Type B pancreatic cell (in vitro differentiated cells): ENCODE results near the gene NPC1L1. TPM values are rescaled to one million over a fixed set of nuclear protein-coding genes. Genes with fewer than 3 reads are reported as not detected.

Source experiments
- DNase-seq: peaks from one replicate; pipeline ENCODE4 v3.0.0; 2021; ENCODE audit warnings: mixed read lengths; ENCODE audit not compliant: unreplicated experiment; ENCODE audit errors: extremely low spot score
- H3K27ac Mint-ChIP-seq: 2 replicates; pipeline ENCODE4 v1.8.0; 2021; ENCODE audit warnings: mild to moderate bottlenecking, mixed read lengths
- H3K27me3 Mint-ChIP-seq: 2 replicates; pipeline ENCODE4 v1.8.0; 2021; ENCODE audit warnings: mixed read lengths
- H3K36me3 Mint-ChIP-seq: 2 replicates; pipeline ENCODE4 v1.8.0; 2021; ENCODE audit warnings: mixed read lengths
- H3K4me1 Mint-ChIP-seq: one replicate; pipeline ENCODE4 v1.8.0; 2021; ENCODE audit warnings: mixed read lengths; ENCODE audit not compliant: unreplicated experiment
- H3K4me3 Mint-ChIP-seq: 2 replicates; pipeline ENCODE4 v1.8.0; 2021; ENCODE audit warnings: mild to moderate bottlenecking, mixed read lengths
- H3K9me3 Mint-ChIP-seq: 2 replicates; pipeline ENCODE4 v1.8.0; 2021; ENCODE audit warnings: mixed read lengths
- total RNA-seq: library from RNA; stranded (reverse); gene quantifications from 2 replicates; pipeline ENCODE4 v1.2.1, GENCODE V29; 2021; ENCODE audit warnings: low replicate concordance
- TF ChIP-seq, protein P1 (sequence below): fragments of 200-600 bp; sonication (generic); conservative IDR thresholded peaks from 2 replicates; pipeline ENCODE4 v1.5.0; 2021; ENCODE audit warnings: antibody characterized with exemption, mild to moderate bottlenecking

NPC1L1 gene
- total RNA-seq, 1 donor from 2014 or later = 8.8 TPM

DNA sequence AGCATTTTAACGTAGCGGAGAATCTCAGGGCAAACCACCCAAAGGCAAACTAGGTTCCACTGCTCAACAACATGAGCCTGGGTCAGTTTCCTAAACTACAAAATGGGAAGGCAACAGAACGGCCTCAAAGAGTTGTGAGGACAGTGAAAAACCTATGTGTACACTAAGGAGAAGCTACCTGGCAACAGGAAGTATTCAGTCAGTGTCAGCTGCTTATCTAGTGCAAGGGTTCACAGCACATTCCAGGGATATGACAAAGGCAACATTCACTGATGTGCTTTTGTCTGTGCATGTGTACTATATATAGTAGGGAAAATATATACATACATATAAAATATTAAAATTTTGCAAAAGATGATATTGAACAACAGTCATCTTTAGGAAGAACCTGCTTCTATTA lies 67.8 kb downstream of the NPC1L1 start:
- DNase-seq = no peak
- Mint-ChIP-seq H3K27ac (peak overlapping the region; percentile 87), H3K27me3 (no peaks in the 10 kb centered on the region)

DNA sequence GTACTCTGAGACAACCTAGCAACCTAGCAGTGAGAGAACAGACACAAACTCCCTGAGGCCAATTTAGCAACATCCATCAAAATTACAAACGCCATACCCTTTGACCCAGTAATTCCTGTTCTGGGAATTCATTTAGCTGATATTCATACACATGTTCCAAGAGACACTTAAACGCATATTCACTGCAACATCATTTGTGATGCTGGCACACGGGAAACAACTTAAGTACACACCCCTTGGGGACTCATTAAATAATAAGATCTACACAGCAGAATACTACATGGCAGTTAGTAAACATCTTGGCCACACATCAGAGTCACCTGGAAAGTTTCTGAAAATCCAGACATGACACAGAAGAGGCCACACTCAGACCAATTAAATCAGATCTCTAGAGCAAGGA lies 68.3 kb downstream of the NPC1L1 start:
- TF ChIP-seq, protein P1, sequence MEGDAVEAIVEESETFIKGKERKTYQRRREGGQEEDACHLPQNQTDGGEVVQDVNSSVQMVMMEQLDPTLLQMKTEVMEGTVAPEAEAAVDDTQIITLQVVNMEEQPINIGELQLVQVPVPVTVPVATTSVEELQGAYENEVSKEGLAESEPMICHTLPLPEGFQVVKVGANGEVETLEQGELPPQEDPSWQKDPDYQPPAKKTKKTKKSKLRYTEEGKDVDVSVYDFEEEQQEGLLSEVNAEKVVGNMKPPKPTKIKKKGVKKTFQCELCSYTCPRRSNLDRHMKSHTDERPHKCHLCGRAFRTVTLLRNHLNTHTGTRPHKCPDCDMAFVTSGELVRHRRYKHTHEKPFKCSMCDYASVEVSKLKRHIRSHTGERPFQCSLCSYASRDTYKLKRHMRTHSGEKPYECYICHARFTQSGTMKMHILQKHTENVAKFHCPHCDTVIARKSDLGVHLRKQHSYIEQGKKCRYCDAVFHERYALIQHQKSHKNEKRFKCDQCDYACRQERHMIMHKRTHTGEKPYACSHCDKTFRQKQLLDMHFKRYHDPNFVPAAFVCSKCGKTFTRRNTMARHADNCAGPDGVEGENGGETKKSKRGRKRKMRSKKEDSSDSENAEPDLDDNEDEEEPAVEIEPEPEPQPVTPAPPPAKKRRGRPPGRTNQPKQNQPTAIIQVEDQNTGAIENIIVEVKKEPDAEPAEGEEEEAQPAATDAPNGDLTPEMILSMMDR = no peak
- H3K9me3 Mint-ChIP-seq = no peaks in the 10 kb centered on the region
- peak overlapping the region; percentile 87 for H3K27ac Mint-ChIP-seq
- no peak overlapping the region for H3K4me3 Mint-ChIP-seq
- peaks cover 39% of the 10 kb centered on the region for H3K4me1 Mint-ChIP-seq
- H3K36me3 Mint-ChIP-seq = peaks cover 21% of the 10 kb centered on the region
- H3K27me3 Mint-ChIP-seq = no peaks in the 10 kb centered on the region
- no peak for DNase-seq

More for the DNA sequence above, 67.8 kb downstream of the NPC1L1 start:
- TF ChIP-seq, protein P1 = no peak
- peaks cover 16% of the 10 kb centered on the region for H3K36me3 Mint-ChIP-seq
- no peaks in the 10 kb centered on the region for H3K9me3 Mint-ChIP-seq
- H3K4me1 Mint-ChIP-seq = peaks cover 38% of the 10 kb centered on the region
- H3K4me3 Mint-ChIP-seq = no peak overlapping the region

DNA sequence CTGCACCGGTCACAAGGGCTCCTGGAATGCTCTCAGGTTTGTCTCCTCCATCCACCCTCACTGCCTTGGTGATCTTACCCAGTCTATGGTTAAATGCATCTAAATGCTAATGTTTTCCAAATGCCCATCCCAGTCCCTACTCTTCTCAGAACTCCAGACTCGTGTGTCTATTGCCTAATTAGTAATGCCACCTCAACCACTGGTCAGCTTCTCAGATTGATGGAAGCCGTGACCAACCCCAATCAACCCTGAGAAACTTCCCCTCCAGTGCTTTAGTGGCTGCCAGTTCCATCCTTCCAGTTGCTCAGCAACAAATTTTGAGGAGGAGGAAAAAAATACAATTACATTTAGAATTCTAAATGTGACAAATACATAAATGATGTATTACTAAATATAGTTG lies 69.3 kb downstream of the NPC1L1 start:
- TF ChIP-seq, protein P1 = no peak
- no peaks in the 10 kb centered on the region for H3K9me3 Mint-ChIP-seq
- H3K27ac Mint-ChIP-seq = no peak overlapping the region
- peaks cover 34% of the 10 kb centered on the region for H3K4me1 Mint-ChIP-seq
- H3K27me3 Mint-ChIP-seq = no peaks in the 10 kb centered on the region
- peaks cover 27% of the 10 kb centered on the region for H3K36me3 Mint-ChIP-seq
- H3K4me3 Mint-ChIP-seq = no peak overlapping the region
- DNase-seq = no peak

DNA sequence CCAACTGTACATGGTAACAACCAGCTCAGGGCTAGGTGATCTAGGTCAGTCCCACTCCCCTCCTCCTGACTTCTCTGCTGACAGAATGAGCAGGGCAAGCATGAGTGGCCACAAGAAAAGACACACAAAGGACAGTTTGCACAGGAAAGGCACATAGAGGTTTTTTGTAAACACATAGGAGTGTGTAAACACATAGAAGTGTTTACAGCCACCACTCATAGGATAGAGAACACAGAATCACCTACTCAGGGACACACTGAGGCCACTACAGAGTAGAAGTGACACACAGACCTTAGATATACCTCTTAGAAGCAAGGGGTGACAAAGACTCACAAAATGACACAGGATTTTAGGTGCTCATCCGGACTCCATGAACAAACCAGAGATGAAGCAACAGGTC lies 69.7 kb downstream of the NPC1L1 start:
- H3K4me1 Mint-ChIP-seq = peaks cover 34% of the 10 kb centered on the region

DNA sequence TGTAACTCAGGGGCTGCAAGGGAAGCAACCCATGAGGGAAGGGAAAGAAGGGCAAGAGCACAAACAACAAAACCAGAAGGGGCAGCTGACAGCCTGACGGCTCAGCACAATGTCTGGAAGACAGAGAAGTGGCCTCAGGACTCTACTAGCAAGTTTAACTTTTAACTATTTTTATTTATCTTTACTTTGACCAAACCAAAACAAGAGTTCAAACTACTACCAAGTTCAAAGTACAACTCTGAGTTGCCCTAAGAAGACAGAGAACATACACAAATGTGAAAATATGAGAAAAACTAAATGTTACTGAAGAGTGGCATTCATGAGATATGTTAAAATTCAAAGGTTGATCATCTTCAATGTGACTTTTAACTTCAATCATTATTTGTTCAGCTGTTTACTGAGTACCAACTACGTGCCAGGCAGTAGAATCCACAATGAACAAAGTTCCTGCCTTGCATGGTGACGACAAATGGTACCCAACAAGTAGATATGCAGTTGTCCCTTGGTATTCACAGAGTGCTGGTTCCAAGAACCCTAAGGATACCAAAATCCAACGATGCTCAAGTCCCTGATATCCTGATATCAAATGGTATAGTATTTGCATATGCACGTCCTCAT lies 70.4 kb downstream of the NPC1L1 start:
- no peak for DNase-seq
- Mint-ChIP-seq H3K4me1 (peaks cover 34% of the 10 kb centered on the region), H3K9me3 (no peaks in the 10 kb centered on the region), H3K4me3 (no peak overlapping the region), H3K36me3 (peaks cover 28% of the 10 kb centered on the region), H3K27ac (no peak overlapping the region), H3K27me3 (no peaks in the 10 kb centered on the region)
- TF ChIP-seq, protein P1 = no peak

More for the DNA sequence above, 69.7 kb downstream of the NPC1L1 start:
- TF ChIP-seq, protein P1 = no peak
- H3K9me3 Mint-ChIP-seq = no peaks in the 10 kb centered on the region
- no peaks in the 10 kb centered on the region for H3K27me3 Mint-ChIP-seq
- no peak overlapping the region for H3K4me3 Mint-ChIP-seq
- DNase-seq = no peak
- peaks cover 28% of the 10 kb centered on the region for H3K36me3 Mint-ChIP-seq
- H3K27ac Mint-ChIP-seq = no peak overlapping the region
